Esophagus muscularis mucosa (tissue), 4 donors: Measurements from ENCODE around the gene SPATA16. TPM values are rescaled to one million over a fixed set of nuclear protein-coding genes. Genes with fewer than 3 reads are reported as not detected.

Experiments used
- DNase-seq: peaks from one replicate; pipeline ENCODE4 v3.0.0-alpha.2; 2017; ENCODE audit errors: extremely low spot score
- H3K27ac ChIP-seq, 4 donors: fragments of 200-600 bp; sonication (generic); replicated peaks in 1 of 4; 1 replicate in 3 of 4; 2 replicates in 1 of 4; pipeline ENCODE4 v1.5.1; 2016 to 2019; ENCODE audit warnings: mild to moderate bottlenecking in 1 of 4
- H3K27me3 ChIP-seq, 4 donors: fragments of 200-600 bp; sonication (generic); one replicate each; pipeline versions ENCODE4 v1.5.1 to v1.6.0; 2016 to 2019
- H3K36me3 ChIP-seq, 4 donors: fragments of 200-600 bp; sonication (generic); one replicate each; pipeline ENCODE4 v1.5.1; 2016 to 2019
- H3K4me1 ChIP-seq, 4 donors: fragments of 200-600 bp; sonication (generic); one replicate each; pipeline ENCODE4 v1.5.1; 2016 to 2019
- H3K4me3 ChIP-seq, 4 donors: fragments of 200-600 bp; sonication (generic); 1 replicate in 2 of 4; 2 replicates in 2 of 4; pipeline ENCODE4 v1.5.1; 2016 to 2019; ENCODE audit warnings: mild to moderate bottlenecking in 4 of 4, moderate library complexity in 1 of 4
- H3K9me3 ChIP-seq, 4 donors: fragments of 200-600 bp; sonication (generic); 1 replicate in 3 of 4; 2 replicates in 1 of 4; pipeline ENCODE4 v1.5.1; 2016 to 2019
- CTCF ChIP-seq, 3 experiments: fragments of 200-600 bp in 2 of 3; fragments of 450-650 bp in 1 of 3; sonication (generic) in 2 of 3; IDR thresholded peaks; one replicate each; pipeline ENCODE4 v1.5.1; 2017 to 2019; ENCODE audit warnings: antibody characterized with exemption in 3 of 3, mild to moderate bottlenecking in 2 of 3, moderate library complexity in 1 of 3
- EP300 ChIP-seq: sonication (generic); formaldehyde crosslinking; IDR thresholded peaks from one replicate; pipeline ENCODE4 v1.6.1; 2017; ENCODE audit warnings: antibody characterized with exemption
- POLR2A ChIP-seq: fragments of 450-650 bp; IDR thresholded peaks from one replicate; pipeline ENCODE4 v1.6.1; 2017; ENCODE audit warnings: antibody characterized with exemption, moderate library complexity, mild to moderate bottlenecking, low read depth
- POLR2AphosphoS5 ChIP-seq, 2 donors: sonication (generic); formaldehyde crosslinking; IDR thresholded peaks; one replicate each; pipeline ENCODE4 v1.6.1; 2017; ENCODE audit warnings: antibody characterized with exemption in 2 of 2
- WGBS: methylation state at CpG from one replicate; pipeline ENCODE4 v1.1.5; 2018; 5-methylcytosine and 5-hydroxymethylcytosine counted together
- intact Hi-C: fragments of 100-400 bp; cut with DNase I; formaldehyde crosslinking; loops from one replicate; pipeline ENCODE4 v1.15.1; 2023
- total RNA-seq, 4 donors: library from RNA; depleted of rRNA; stranded (reverse); fragments of >200 nt; gene quantifications; one replicate each; pipeline versions ENCODE4 v1.1.0 to v1.2.1, GENCODE V29; 2016

SPATA16 gene
- total RNA-seq, 4 donors from 2014 or later, result not detected

GRCh38 chr3:173090492-173090891, 50.5 kb downstream of the SPATA16 start:
- no peaks in the 10 kb centered on the region for H3K4me1 ChIP-seq
- no peaks in the 10 kb centered on the region for H3K36me3 ChIP-seq
- WGBS, result 76% methylated on average over 3 of the region's 3 CpGs
- TF ChIP-seq CTCF (IDR thresholded peaks at IDR 0.05) (no peak), POLR2A (no peak), EP300 (no peak), POLR2AphosphoS5 (IDR thresholded peaks at IDR 0.05) (no peak)
- no peaks in the 10 kb centered on the region for H3K27me3 ChIP-seq
- no peak overlapping the region for H3K27ac ChIP-seq
- peaks cover 0 to 13% (median 3%) of the 10 kb centered on the region in 4 donors for H3K9me3 ChIP-seq
- H3K4me3 ChIP-seq, result no peak overlapping the region
- DNase-seq, result no peak
- intact Hi-C loops, result no loop called here

- no peak overlapping the region for H3K4me3 ChIP-seq
- H3K4me1 ChIP-seq, result no peaks in the 10 kb centered on the region
- H3K9me3 ChIP-seq, result peaks cover 0 to 13% (median 7%) of the 10 kb centered on the region in 4 donors
- no peaks in the 10 kb centered on the region for H3K27me3 ChIP-seq
- 67% methylated on average over 6 of the region's 6 CpGs for whole genome bisulfite sequencing
- no peaks in the 10 kb centered on the region for H3K36me3 ChIP-seq
- TF ChIP-seq POLR2A, result no peak
- TF ChIP-seq POLR2AphosphoS5 (IDR thresholded peaks at IDR 0.05), result no peak
- TF ChIP-seq EP300, result no peak
- no peak for TF ChIP-seq CTCF (IDR thresholded peaks at IDR 0.05)
- intact Hi-C loops, result no loop called here
- no peak overlapping the region for H3K27ac ChIP-seq
- DNase-seq, result no peak
Observed at GRCh38 chr3:173089283-173089682, 51.8 kb downstream of the SPATA16 start.

- no peak for DNase-seq
- TF ChIP-seq CTCF (IDR thresholded peaks at IDR 0.05) (no peak), POLR2AphosphoS5 (IDR thresholded peaks at IDR 0.05) (no peak), EP300 (no peak), POLR2A (no peak)
- no peaks in the 10 kb centered on the region for H3K27me3 ChIP-seq
- H3K27ac ChIP-seq, result no peak overlapping the region
- H3K4me3 ChIP-seq, result no peak overlapping the region
- no peaks in the 10 kb centered on the region for H3K36me3 ChIP-seq
- intact Hi-C loops, result no loop called here
- peaks cover 0 to 4% (median 0%) of the 10 kb centered on the region in 4 donors for H3K9me3 ChIP-seq
- 66% methylated on average over 4 of the region's 4 CpGs for WGBS
- no peaks in the 10 kb centered on the region for H3K4me1 ChIP-seq
Observed at GRCh38 chr3:173078525-173078924, 62.5 kb downstream of the SPATA16 start.

- no peak for DNase-seq
- intact Hi-C loops, result no loop called here
- 60% methylated on average over 3 of the region's 4 CpGs for WGBS
- H3K27me3 ChIP-seq, result no peaks in the 10 kb centered on the region
- no peaks in the 10 kb centered on the region for H3K36me3 ChIP-seq
- no peak overlapping the region for H3K4me3 ChIP-seq
- no peak overlapping the region for H3K27ac ChIP-seq
- no peaks in the 10 kb centered on the region for H3K4me1 ChIP-seq
- no peaks in the 10 kb centered on the region for H3K9me3 ChIP-seq
- TF ChIP-seq POLR2AphosphoS5 (IDR thresholded peaks at IDR 0.05) (no peak), POLR2A (no peak), EP300 (no peak), CTCF (IDR thresholded peaks at IDR 0.05) (no peak)
Observed at GRCh38 chr3:173066044-173067004, 74.7 kb downstream of the SPATA16 start.
